A673 (cell line): ENCODE results near the gene FOXO4. TPM values are rescaled to one million over a fixed set of nuclear protein-coding genes. Genes with fewer than 3 reads are reported as not detected.

Experiments
- BruUV-seq: library from RNA; stranded (reverse); fragments of 400-500 nt; replicated peaks from 2 replicates; lab custom pipeline; 2021; lab: Mats Ljungman, UMichigan
- CTCF ChIA-PET: fragments of 300-600 bp; sonication (Branson Sonifier 250); formaldehyde crosslinking; loops from one replicate; lab custom pipeline; 2022; ENCODE audit warnings: antibody characterized with exemption; lab: Charles Lee
- POLR2A ChIA-PET: fragments of 300-600 bp; sonication (Branson Sonifier 250); formaldehyde crosslinking; loops from one replicate; lab custom pipeline; 2022; ENCODE audit warnings: antibody characterized with exemption; ENCODE audit not compliant: low non-redundant PET; lab: Charles Lee
- DNase-seq: peaks from one replicate; pipeline ENCODE4 v3.0.0-alpha.2; 2015; ENCODE audit warnings: low spot score
- H3K27ac ChIP-seq: fragments of 200-600 bp; sonication (generic); 2 replicates; pipeline ENCODE4 v1.5.1; 2016; ENCODE audit warnings: mixed run types, low read depth, mild to moderate bottlenecking, mixed read lengths, antibody characterized with exemption, low read length; ENCODE audit not compliant: poor library complexity, severe bottlenecking
- H3K27me3 ChIP-seq: fragments of 200-600 bp; sonication (generic); replicated peaks from 2 replicates; pipeline ENCODE4 v1.6.1; 2017; ENCODE audit warnings: mixed run types, low read depth, mild to moderate bottlenecking, mixed read lengths, antibody characterized with exemption, low read length; ENCODE audit not compliant: insufficient read depth, poor library complexity
- H3K36me3 ChIP-seq: fragments of 200-600 bp; sonication (generic); 2 replicates; pipeline ENCODE4 v1.6.1; 2016; ENCODE audit warnings: mixed run types, mild to moderate bottlenecking, mixed read lengths, antibody characterized with exemption, low read length; ENCODE audit not compliant: insufficient read depth, poor library complexity, severe bottlenecking
- H3K4me1 ChIP-seq: fragments of 200-600 bp; sonication (generic); 2 replicates; pipeline ENCODE4 v1.6.1; 2017; ENCODE audit warnings: mixed run types, mild to moderate bottlenecking, mixed read lengths, antibody characterized with exemption, low read length; ENCODE audit not compliant: insufficient read depth, poor library complexity, severe bottlenecking
- H3K4me3 ChIP-seq: fragments of 200-600 bp; sonication (generic); 2 replicates; pipeline ENCODE4 v1.5.1; 2016; ENCODE audit warnings: low read depth, mixed run types, mild to moderate bottlenecking, mixed read lengths, low read length; ENCODE audit not compliant: poor library complexity, severe bottlenecking
- H3K9me3 ChIP-seq: fragments of 200-600 bp; sonication (generic); 2 replicates; pipeline ENCODE4 v1.6.1; 2016; ENCODE audit warnings: mixed run types, low read depth, mild to moderate bottlenecking, mixed read lengths, antibody characterized with exemption, low read length; ENCODE audit not compliant: poor library complexity, severe bottlenecking
- EZH2 ChIP-seq: fragments of 200-600 bp; sonication (generic); IDR thresholded peaks from 2 replicates; pipeline ENCODE4 v1.6.1; 2017; ENCODE audit warnings: borderline replicate concordance, low read depth, mild to moderate bottlenecking, mixed read lengths, antibody characterized with exemption, low read length; ENCODE audit not compliant: poor library complexity, severe bottlenecking
- intact Hi-C: fragments of 100-400 bp; cut with micrococcal nuclease; formaldehyde crosslinking; loops from one replicate; pipeline ENCODE4 v1.10.0; 2022; ENCODE audit not compliant: unreplicated experiment
- total RNA-seq: library from RNA; stranded (reverse); gene quantifications from 2 replicates; pipeline ENCODE4 v1.2.3, GENCODE V29; 2021
- TF ChIP-seq, protein P1 (sequence below): fragments of 300-800, 200-600 bp; sonication (generic); conservative IDR thresholded peaks from 2 replicates; pipeline ENCODE4 v1.5.1; 2017; ENCODE audit warnings: low read depth, mild to moderate bottlenecking, antibody characterized with exemption, low read length, moderate library complexity, mixed read lengths

Gene FOXO4
- total RNA-seq, 1 experiment from 2014 or later: 7.0 TPM

DNA sequence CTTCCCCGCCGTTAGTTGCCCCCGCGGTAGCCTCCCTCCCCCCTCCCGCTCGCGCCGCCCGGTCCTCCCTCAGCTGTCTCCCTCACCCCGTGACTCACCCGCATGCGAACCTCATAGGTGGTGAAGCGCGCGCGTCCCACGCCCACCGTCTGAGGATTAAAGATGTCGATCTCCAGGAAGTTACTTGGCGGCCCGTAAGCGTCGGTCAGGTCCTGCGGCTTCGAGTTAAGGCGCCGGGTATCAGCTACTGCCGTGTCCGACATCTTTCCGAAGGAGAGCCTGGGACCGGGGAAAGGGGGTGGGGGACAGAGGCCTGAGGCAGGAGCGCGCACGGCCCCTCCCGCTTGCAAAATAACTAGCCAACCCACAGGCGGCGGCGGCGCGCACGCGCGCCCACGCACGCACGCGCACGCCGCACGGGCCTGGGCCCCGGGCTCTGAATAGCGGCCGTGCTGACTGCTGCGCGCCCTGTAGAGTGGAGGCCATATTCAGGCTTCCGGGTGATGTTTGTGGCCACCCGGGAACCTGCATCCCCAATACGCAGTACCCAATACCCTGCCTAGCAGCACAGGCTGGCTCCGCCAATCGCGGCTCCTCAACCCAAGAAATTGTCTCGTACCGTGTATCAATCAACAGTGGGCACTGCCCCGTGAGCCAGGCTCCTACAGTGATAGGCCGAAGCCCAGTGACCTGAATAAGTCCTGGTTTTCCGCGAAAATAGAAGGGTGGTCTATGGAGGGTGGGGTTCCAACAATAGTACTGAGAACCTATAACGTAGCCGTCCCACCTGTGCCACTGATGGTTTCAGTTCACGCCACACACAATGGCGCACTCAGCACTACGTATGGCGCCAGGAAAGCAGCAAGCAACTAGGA, 27.4 kb upstream of the FOXO4 start, which contains the start of gene SNX12:
SNX12 (minus strand) TSS at position 291 of the 875 bp plus-strand sequence; CDS start at position 263, 28 bp downstream.
- H3K4me3 ChIP-seq: peak within 1 kb of the TSS; percentile 78

DNA sequence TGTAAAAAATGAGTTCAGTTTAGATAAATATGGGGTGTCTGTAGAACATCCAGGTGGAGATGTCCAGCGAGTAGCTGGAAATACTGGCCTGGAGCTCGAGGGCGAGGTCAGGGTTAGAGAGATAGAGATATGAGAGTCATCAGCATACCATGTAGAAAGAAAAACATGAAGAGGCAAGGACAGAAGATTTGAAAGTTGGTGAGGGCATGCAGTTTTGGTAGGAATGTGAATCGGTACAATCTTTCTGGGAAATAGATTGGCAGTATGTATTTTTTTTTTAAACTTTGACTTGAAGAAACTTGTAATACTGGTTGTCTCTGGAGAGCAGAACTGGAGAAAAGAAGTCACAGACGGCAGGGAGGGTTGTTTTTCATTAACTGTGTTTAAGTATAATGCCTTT, 25.1 kb upstream of the FOXO4 start:
- intact Hi-C loops: no loop called here
- Histone ChIP-seq H3K4me3 (no peak overlapping the region), H3K9me3 (no peaks in the 10 kb centered on the region), H3K27me3 (no peaks in the 10 kb centered on the region), H3K4me1 (peaks cover 5% of the 10 kb centered on the region), H3K36me3 (no peaks in the 10 kb centered on the region), H3K27ac (no peak overlapping the region)
- no TSS peak for BruUV-seq
- TF ChIP-seq, protein P1, sequence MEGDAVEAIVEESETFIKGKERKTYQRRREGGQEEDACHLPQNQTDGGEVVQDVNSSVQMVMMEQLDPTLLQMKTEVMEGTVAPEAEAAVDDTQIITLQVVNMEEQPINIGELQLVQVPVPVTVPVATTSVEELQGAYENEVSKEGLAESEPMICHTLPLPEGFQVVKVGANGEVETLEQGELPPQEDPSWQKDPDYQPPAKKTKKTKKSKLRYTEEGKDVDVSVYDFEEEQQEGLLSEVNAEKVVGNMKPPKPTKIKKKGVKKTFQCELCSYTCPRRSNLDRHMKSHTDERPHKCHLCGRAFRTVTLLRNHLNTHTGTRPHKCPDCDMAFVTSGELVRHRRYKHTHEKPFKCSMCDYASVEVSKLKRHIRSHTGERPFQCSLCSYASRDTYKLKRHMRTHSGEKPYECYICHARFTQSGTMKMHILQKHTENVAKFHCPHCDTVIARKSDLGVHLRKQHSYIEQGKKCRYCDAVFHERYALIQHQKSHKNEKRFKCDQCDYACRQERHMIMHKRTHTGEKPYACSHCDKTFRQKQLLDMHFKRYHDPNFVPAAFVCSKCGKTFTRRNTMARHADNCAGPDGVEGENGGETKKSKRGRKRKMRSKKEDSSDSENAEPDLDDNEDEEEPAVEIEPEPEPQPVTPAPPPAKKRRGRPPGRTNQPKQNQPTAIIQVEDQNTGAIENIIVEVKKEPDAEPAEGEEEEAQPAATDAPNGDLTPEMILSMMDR: no peak
- no peak for TF ChIP-seq EZH2
- ChIA-PET POLR2A (no interaction called here), CTCF (no interaction called here)
- no peak for DNase-seq

More for the DNA sequence above, 27.4 kb upstream of the FOXO4 start, which contains the start of gene SNX12:
- POLR2A ChIA-PET: no interaction called here
- peak; percentile 94 for DNase-seq
- H3K36me3 ChIP-seq: no peaks in the 10 kb centered on the region
- peaks cover 5% of the 10 kb centered on the region for H3K4me1 ChIP-seq
- CTCF ChIA-PET: no interaction called here
- peak within 1 kb of the TSS; percentile 34 for H3K27ac ChIP-seq
- TF ChIP-seq EZH2: no peak
- TF ChIP-seq, protein P1: no peak
- no TSS peak for BruUV-seq
- H3K9me3 ChIP-seq: no peaks in the 10 kb centered on the region
- H3K27me3 ChIP-seq: no peaks in the 10 kb centered on the region
- intact Hi-C loops: no loop called here

DNA sequence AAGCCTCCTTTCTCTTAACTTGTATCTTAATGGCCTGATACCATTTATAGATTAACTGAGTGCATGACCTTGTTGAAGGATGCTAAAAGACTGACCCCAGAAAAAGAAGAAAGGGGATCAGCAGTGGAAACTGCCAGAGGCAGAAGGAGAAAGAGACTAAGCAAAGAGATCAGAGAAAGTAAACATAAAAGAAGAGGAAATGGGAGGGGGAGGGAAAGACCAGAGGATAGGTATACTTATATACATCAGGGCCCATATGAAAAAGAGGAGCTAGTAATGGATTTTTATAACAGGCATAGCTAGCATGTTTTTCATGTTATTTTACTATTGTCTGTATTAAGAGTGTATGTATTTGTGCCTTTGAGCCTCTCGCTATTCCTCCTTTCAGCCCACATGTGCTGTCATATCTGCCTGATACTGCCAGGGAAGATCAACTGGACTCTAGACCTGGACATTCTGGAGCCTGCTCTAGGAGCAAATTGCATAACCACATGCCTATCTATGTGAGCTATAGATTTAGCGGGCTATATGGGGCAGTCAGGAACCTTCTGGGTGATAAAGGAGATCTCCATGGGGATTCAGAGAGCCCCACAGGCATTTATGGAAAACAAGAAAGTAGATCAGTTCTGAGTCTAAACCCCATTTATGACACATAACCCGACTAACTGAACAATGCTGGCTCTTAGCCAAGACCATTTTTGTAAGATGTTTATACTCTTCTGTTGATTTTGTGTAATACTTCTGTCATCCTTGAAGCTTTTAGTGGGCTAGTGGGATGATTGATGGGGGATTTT, 14.1 kb upstream of the FOXO4 start:
- intact Hi-C loops: no loop called here
- CTCF ChIA-PET: no interaction called here
- Histone ChIP-seq H3K4me3 (no peak overlapping the region), H3K27ac (no peak overlapping the region), H3K36me3 (no peaks in the 10 kb centered on the region), H3K27me3 (no peaks in the 10 kb centered on the region), H3K9me3 (no peaks in the 10 kb centered on the region), H3K4me1 (no peaks in the 10 kb centered on the region)
- BruUV-seq: no TSS peak
- TF ChIP-seq, protein P1: no peak
- no peak for TF ChIP-seq EZH2
- no peak for DNase-seq
- POLR2A ChIA-PET: no interaction called here
